ENCODE measurements around the gene PDZD7. TPM values are rescaled to one million over a fixed set of nuclear protein-coding genes. Genes with fewer than 3 reads are reported as not detected.
A peak's percentile ranks its signal among the peaks of the same experiment; 100 is the strongest.

The PDZD7 gene
- polyA plus RNA-seq, 4 donors = 1.3 to 2.9 (median 2.2) TPM

DNA sequence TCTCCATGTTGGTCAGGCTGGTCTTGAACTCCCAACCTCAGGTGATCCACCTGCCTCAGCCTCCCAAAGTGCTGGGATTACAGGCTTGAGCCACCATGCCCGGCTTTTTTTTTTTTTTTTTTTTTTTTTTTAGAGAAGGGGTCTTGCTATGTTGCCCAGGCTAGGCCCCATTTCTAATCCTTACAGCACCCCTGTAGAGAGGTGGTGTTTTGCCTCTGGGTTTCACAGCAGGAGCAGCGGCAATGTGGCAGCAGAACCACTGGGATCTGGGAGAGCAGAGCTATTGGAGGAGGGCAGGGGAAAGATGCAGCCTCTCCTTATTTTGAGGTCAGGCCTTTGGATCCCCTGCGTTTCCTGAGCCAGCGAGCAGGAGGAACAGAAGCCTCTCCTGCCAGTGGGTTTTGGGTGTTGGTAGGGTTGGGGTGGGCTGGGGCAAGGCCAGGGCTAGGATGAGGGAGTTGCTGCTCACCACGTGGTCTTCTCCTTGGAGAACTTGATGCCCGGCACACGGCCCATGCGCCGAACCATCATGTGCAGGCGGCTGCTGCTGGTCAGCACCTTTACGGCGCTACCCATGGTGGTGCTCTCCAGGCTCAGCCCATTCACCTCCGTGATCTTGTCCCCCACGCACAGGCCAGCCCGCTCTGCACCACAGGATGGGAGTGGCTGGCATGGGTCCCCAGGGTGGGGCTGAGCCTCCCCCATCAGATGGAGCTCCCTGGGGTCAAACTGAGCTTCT, 7.8 kb downstream of the PDZD7 start:
- DNase-seq (ENCODE audit: low read depth in 4 of 4, low spot score in 3 of 4) = no peak

DNA sequence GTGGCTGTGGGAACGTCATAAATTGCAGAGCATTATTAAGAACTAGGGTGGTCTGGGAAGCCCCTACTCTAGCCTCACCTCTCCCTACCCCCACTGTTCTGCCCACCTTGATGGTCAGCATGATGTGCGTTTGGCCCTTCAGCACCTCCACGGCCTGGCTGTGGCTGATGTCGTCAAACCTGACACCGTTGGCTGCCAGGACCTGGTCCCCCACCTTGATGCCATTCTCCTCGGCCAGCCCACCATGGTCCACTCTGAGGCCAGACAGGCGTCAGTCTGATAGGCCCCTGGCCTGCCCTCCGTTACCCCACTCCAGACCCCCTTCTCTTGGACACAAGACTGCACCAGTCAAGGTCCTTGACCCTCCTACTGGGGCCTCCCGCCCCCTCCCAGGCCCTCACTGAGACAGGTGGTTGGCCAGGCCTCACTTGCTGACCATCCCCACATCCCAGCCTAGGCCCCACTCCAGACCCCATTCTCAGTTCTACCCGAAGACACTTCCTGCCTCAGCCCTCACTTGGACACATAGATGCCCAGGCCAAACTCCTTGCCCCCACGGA, 9.2 kb downstream of the PDZD7 start:
- DNase-seq (ENCODE audit: low read depth in 4 of 4, low spot score in 3 of 4) = no peak

DNA sequence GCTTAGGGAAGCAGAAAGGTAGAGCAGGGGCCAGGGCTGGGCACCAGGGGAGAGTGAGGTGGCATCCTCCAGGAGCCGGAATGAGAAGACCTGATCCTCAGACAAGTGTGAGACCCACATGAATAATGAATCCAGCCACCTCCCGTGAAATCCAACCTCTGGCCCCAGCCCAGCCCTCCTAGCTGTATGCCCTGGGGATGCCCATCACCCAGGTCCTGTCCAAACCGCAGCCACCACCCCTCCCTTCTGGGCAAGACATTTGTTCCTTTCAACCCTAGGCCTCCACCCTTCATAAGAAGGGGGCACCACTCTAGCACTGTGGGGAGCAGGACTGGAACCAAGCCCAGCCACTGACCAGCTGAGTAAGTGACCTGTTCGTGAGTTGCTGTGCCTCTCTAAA, 9.7 kb downstream of the PDZD7 start:
- no peak for DNase-seq (ENCODE audit: low read depth in 4 of 4, low spot score in 3 of 4)

DNA sequence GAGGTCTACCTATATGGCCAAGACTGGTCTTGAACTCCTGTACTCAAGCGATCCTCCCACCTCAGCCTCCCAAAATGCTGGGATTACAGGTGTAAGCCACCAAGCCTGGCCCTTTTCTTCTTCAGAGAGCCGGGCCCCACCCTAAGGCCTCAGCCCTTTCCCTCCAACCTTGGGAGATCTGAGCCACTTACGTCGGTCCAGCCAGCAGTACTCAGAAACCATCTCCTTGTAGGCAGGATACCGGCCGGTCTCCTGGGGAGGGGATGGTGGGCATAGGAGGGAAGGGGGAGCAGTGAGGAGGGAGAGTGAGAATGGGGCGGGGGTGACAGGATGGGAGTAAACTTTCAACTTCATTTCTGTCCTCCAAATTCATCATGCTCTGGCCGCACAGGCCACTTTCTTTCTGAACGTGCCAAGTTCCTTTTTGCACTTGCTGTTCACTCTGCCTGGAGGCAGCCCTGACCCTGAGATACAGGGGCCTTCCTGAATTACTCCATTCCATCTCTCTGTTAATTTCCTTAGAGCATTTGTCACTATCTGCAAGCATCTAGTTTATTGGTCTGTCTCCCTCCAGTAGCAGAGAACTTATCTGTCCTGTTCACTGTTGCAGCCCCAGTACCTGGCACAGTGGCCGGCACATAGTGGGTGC, 10.4 kb downstream of the PDZD7 start:
- no peak for DNase-seq (ENCODE audit: low read depth in 4 of 4, low spot score in 3 of 4)

DNA sequence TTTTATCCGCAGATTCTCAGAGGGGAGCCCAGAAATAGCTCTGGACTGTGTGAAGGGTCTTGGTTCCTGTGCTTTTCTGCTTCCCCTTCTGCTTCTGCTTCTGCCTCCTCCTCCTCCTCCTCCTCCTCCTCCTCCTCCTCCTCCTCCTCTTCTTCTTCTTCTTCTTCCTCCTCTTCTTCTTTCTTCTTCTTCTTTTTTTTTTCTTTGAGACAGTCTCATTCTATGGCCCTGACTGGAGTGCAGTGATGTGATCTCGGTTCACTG, 11.6 kb downstream of the PDZD7 start:
- DNase-seq (ENCODE audit: low read depth in 4 of 4, low spot score in 3 of 4) = no peak

DNA sequence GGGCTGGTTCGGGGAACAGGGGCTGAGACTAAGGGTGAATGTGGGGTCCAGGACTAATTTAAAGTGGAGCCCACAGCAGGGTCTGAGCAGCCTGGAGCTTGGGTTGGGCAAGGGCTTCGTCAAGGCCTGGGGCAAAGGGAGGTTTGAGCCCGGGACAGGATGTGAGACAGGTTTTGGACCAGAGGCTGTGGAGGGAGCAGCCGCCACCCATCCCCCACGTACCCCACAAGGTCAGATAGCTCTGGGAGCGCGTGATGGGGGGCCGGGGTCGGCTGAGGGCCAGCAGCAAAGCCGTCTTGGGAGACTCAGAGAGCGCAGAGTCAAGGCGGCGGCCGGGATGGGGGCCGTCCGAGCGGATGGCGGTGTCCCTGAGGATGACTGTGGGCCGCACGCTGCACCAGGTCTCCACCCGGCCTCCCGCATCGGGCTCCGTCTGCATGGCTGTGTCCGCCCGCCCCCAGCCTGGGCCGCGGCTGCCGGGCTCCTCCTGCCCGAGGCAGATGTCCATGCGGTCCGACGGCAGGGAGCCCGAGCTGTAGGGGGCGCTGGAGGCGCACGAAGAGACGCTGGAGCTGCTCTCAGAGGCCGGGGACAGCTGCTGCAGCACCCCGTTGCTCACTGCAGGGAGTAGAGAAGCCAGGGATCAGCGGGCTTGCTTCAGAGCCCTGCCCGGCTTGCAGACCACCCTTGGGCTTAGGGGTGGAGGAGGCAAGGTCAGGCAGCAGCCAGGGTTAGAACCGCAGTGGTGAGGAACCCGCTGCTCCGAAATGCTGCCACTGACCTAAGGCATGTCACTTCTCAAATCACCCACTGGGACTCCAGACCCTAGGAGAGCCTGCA, 12.1 kb downstream of the PDZD7 start:
- no peak for DNase-seq (ENCODE audit: low read depth in 4 of 4, low spot score in 3 of 4)

DNA sequence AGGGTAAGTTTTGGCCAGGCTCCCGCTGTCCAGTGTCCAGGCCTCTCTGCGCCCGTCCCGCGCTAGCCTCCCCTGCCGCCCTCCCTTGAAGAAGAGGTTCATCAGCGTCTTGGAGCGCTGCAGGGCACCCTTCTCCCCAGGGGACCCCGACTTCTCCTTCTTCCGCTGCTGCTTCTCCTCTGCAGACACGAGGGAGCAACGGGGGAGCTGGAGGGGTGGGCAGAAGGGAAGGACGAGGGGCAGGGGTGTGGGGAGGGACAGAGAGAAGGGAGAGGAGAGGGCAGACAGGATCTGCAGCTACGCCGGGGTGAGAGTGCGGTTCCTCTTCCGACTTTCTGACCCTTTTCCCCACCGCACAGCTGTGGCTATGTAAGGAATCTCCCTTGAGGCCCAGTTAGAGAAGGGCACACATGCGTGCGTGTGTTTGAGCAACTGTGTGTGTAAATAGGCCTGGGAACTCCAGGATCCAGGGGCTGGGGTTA, 12.8 kb downstream of the PDZD7 start:
- DNase-seq (ENCODE audit: low read depth in 4 of 4, low spot score in 3 of 4) = no peak

DNA sequence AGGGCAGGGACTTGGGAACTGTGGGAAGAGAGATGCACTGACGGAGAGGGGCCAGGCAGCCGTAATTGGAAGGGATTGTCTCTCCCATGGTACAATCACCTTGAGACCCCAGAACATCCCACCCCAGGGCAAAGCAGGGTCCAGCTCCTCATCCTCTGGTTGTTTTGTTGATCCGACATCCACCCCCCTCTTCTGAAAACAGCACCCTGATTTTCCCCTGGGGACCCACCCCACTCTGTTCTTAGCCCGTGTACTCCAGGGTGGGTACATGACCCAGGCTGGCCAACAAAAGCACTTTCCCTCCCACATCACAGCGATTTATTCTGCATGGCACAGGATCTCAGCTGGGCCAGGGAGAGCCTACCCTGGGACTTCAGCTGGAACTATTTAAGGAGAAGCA, 14.1 kb downstream of the PDZD7 start:
- DNase-seq (ENCODE audit: low read depth in 4 of 4, low spot score in 3 of 4) = no peak

DNA sequence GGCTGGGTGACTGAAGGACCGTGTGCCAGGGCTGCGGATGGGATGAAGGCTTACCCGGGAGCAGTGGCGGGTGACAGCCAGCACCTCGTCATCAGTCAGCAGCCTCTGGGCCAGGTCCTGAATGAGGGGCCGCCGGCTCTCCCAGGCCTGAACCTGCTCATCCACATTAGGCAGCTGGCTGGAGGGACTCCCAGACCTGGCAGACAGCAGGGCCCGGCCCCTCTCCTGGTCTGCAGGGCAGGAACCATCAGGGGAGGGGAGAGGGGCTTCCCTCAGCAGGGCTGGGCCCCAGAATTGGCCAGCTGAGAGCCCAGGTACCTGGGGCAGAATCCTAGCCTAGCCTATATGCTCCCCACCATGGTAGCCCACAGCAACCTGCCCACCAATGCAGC, 15.4 kb downstream of the PDZD7 start:
- DNase-seq (ENCODE audit: low read depth in 4 of 4, low spot score in 3 of 4) = no peak

DNA sequence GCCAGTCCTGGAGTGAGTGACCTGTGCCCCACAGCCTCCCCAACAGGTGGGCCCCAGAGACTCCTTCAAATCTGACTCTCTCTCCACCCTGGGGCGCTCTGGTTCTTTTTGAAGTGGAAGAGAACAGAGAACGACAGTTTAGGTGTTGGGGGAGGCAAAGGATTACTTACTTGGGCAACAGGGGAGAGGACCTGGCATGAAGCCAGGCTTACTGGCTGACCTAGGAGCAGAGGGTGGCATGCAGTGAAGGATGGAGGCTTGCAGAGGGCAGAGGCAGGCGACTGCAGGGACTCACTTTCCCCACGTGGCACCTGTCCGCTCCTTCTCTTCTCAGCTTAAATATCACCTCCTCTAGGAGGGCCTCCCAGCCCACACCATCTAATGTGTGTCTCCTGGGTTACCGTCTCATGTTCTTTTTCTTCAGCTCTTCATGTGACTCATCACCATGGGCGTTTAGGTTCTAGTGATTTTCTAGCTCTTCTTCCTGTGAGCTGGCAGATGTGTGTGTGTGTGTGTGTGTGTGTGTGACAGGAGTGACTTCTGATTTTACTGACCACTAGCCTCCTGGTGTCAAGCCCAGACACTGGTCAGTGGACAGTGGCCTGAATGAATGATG, 15.9 kb downstream of the PDZD7 start:
- no peak for DNase-seq (ENCODE audit: low read depth in 4 of 4, low spot score in 3 of 4)

DNA sequence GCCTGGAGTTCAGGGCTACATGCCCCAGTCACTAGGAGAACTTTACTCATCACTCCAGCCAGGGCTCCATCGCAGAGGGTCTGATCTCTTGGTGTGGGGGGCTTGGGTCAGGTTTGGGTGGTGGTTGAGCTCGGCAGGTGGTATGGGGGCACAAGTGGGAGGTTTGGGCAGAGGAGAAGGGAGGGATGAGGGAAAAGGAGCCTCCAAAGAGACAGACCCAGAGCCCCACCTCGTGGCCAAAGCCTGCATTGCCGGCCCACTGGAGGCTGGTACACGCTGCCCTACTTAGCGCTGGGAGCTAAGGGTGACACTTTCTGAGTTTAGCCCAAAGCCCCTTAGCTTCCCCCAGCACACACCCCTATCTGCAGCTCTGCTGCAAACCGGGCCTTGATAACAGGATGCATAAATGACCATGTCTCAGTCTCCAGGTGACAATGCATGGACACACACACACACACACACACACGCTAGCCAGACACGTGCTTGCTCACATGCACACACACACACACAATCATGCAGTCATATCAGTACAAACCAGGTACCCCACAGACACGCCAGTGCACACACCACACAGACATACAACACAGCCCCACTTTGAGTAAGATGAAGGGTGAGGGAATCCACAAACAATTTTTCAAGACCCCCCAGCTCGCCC, 16.6 kb downstream of the PDZD7 start:
- DNase-seq (ENCODE audit: low read depth in 4 of 4, low spot score in 3 of 4) = no peak

DNA sequence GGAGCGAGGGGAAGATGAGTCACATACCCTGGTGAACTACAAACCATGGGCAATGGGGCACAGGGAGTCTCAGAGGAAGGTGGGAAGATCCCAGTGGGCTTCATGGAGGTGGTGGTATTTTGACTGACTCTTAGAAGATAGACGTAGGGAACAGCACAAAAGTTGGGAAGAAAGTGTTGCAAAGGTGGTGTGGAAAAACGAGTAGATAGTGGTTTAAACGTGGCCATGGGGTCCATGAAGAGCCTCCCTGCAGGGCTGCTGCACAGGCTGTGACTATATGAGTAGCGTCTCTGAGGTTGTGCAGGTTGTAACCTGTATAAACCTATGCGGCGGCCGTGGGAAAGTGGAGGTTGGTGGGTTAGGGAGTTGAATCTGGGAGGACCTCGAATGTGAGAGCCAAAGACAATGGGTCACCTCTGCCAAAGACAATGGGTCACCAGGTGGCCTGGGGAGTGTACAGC, 17.5 kb downstream of the PDZD7 start:
- DNase-seq (ENCODE audit: low read depth in 4 of 4, low spot score in 3 of 4) = no peak

DNA sequence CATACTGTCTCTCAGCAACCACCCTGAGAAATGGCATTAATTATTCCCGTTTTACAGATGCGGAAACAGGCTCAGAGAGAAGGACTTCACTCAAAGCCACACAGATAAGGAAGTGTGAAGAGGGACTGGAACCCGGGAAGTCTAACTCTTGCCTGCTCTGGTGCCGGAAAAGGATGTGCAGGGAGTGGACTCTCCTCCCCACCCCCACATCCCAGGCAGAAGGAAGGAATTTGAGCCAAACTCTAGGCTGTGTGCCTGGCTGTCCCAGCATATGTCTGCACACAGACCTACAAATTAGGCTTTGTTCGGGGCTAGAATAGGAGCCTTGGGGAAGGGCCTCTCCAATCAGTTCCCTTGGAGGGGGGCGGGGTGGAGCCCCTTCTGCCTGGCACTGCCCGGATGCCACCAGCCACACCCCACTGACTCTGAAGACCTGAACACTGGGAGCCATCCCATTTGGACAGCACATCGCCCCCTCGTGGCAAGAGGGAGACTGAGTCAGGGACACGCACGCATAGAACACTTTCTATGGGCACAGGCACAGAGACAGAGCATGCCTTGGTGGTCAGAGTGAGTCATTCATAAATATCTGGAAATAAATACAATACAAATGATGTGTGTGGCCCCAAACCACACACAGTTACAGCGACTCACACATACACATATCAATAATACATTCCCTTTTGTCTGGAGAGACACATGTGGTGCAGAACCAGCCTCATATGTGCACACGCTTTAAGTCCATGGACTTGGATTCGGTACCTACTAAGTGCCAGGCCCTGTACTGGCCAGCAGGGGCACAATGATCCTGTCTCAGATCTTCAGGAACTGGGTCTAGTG, 18.2 kb downstream of the PDZD7 start:
- DNase-seq (ENCODE audit: low read depth in 4 of 4, low spot score in 3 of 4) = peak in 2 of 4 donors; percentile 80 to 82

DNA sequence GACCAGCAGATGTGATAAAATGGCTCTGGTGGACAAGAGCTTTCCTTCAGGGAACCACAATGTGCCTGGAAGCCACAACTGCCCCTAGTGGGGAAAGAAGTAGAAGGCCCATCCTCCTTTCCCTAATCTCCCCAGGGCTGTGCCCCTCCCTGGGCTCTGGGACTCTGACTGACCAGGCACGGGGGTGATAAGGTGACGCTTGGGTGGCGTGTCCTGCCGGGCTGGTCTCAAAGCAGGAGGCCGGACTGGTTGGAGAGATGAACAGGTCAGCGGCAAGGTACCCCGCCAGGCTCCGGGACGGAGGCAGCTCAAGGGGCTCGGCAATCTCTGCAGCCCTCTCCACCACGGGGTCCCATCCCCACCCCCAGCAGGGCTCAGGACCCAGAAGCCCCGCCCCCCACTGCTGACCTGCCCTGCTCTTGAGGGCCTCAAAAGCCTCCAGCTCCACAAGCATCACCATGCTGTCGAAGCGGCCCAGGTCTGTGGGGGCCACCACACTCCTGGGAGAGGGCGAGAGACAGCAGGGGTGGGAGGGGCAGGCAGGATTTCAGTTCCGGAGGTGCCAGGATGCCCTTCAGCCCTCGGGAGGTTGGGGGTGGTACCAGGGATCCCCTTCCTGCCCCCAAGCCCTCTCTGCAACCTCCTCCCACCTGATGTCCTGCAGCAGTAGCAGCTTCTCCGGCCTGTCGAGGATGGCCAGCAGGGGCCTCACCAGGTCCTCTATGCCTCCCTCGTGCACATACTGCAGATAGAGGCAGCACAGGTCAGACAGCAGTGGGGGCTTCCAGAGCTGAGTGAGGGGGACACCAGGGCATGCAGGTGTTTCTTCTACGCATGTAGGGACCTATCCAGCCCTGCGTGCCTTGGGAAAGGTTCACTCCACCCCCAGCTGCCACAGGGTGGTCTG, 19.2 kb downstream of the PDZD7 start:
- no peak for DNase-seq (ENCODE audit: low read depth in 4 of 4, low spot score in 3 of 4)

DNA sequence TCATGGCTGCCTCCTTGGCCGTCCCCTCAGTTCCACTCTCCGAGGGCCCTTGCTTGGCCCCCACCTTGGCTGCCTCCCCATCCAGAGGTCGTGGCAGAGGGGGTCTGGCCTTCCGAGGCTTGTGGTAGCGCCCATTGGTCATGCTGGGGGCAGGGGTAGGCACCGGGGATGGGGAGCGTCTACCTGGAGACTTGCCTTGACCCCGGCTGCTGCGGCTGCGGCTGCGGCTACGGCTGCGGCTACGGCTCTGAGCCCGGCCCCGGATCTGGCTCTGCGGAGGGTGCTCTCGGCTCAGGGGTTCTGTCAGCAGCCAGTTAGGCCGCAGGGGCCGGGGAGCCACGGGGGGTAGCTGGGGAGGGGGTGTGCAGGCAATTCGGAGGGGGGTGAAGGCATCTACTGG, 20.6 kb downstream of the PDZD7 start:
- DNase-seq (ENCODE audit: low read depth in 4 of 4, low spot score in 3 of 4) = no peak

DNA sequence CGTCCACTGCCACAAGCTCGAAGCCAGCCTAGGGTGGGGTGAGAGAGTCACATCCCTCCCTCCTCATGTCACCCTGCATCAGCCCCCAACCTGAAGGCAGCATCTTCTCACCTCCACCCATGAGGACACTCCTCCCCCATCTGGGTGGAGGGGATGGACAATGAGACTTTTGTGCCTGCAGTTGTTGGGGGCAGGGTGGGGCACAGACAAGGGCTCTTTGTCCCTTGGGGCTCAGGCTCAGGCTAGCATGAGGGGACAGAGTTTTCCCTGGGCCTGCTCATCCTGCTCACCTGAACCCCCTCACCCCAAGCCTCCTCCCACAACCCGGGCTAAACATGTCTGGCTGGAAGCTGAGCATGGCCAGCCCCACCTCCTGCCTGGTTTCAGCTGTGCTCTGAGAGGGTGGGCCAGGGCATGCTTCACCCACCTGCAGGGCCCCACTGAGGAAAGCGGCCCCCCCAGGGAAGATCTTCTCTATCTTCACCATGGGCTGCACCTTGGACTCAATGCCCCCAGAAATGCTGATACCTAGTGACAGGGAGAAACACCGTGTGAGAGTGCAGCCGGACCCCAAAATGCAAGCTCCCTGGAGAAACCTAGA, 22.0 kb downstream of the PDZD7 start:
- no peak for DNase-seq (ENCODE audit: low read depth in 4 of 4, low spot score in 3 of 4)

DNA sequence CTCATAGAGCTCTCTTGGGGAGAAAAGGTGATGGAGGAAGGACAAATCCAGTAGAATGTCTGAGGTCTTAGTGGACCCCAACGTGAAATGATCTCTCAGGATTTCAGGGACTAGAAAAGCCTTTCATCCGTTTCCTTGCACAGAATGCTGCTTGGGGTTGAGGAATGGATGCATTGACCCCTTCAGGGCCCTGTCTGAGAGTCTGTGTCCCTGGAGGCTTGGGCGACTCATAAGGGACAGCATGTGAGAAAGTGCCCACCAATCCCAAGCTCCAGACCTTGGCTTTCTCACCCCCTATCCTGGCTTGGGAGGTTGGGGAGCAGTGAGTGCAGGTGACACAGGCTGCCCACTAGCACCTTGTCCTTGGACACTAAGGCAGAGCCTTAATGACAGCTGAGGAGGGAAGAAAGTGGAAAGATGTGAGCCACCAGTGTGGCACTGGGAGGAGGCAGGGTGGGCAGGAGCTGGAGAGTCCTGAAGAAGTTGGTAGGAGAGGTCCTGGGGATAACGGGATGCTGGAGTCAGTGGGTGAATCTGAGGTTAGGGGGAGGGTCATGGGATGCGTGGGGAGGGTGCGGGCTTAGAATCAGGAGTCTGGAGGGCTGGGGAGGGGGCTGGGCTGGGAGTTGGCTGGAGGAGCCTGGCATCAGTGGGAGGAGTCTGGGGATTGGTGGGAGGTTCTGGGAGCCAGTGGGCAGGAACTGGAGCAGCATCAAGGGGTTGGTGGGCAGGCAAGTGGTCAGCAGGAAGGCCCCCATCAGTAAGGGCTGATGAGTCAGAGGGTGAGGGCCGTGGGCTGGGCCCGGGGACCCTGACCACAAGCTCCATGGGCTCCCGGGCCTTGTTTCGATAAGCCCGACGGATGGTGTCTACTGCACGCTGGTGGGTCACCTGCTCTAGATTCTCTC, 22.8 kb downstream of the PDZD7 start:
- DNase-seq (ENCODE audit: low read depth in 4 of 4, low spot score in 3 of 4) = no peak
